Measurements from ENCODE around the gene COL18A1. TPM values are rescaled to one million over a fixed set of nuclear protein-coding genes. Genes with fewer than 3 reads are reported as not detected.

COL18A1 gene
- total and polyA plus RNA-seq, 11 donors, result 31.7 to 109 (median 59.0) TPM

DNA sequence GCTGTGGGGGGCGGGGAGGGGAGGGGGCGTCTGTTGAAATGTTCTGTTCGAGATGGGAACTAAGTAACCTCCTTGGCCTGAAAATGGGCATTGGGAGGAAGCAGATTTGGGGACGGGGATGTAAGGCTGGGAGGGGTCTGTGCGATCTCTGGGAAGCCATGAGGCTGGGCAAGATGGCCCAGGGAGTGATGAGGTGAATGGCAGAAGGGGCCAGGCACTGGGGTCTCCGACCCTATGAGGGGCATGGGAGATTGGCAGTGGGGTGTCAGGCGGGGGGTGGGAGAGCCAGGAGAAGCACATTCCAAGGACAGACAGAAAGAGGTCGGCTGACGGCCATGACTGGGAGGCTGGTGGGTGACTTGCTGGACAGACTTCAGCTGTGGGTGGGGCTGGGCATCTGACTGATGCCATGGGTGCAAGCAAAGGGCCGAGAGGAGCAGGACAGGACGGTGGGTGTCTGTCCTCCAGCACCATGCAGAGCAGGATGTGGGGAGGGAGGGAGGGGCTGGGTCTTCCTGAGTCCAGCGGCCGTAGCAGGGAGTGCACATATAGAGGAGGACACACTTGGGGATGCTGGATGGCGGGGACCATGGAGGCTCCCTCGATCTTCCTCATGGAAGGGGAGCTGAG is 30.0 kb upstream of the COL18A1 start:
- DNase-seq (peak in 4 of 5 donors; percentile 4 to 51 (median 17)), ATAC-seq (no peak)
- Histone ChIP-seq H3K9me3 (peaks cover 0 to 7% (median 0%) of the 10 kb centered on the region in 12 donors), H3K36me3 (no peaks in the 10 kb centered on the region), H3K4me3 (no peak overlapping the region), H3K27ac (no peak overlapping the region), H3K4me1 (peaks cover 0 to 6% (median 0%) of the 10 kb centered on the region in 12 donors), H3K27me3 (no peaks in the 10 kb centered on the region)
- intact Hi-C loops (cut with DNase I), result no loop called here
- TF ChIP-seq POLR2A (IDR thresholded peaks at IDR 0.05), result no peak
- TF ChIP-seq CTCF (IDR thresholded peaks at IDR 0.05), result no peak
- WGBS, 4 donors, result 65 to 72% (median 70%) methylated on average over 13 to 15 of the region's 15 CpGs

- TF ChIP-seq CTCF (IDR thresholded peaks at IDR 0.05) (no peak), POLR2A (IDR thresholded peaks at IDR 0.05) (no peak)
- H3K9me3 ChIP-seq, result peaks cover 0 to 7% (median 0%) of the 10 kb centered on the region in 12 donors
- peak in 4 of 5 donors; percentile 14 to 46 (median 27) for DNase-seq
- no peak overlapping the region for H3K27ac ChIP-seq
- peaks cover 0 to 6% (median 0%) of the 10 kb centered on the region in 12 donors for H3K4me1 ChIP-seq
- 87 to 95% (median 92%) methylated on average over 6 to 7 of the region's 7 CpGs for WGBS, 4 donors
- no peak for ATAC-seq
- intact Hi-C loops (cut with DNase I), result no loop called here
- H3K36me3 ChIP-seq, result no peaks in the 10 kb centered on the region
- no peaks in the 10 kb centered on the region for H3K27me3 ChIP-seq
- H3K4me3 ChIP-seq, result no peak overlapping the region
These were observed 28.3 kb upstream of the COL18A1 start for GRCh38 chr21:45376459-45377324.

DNA sequence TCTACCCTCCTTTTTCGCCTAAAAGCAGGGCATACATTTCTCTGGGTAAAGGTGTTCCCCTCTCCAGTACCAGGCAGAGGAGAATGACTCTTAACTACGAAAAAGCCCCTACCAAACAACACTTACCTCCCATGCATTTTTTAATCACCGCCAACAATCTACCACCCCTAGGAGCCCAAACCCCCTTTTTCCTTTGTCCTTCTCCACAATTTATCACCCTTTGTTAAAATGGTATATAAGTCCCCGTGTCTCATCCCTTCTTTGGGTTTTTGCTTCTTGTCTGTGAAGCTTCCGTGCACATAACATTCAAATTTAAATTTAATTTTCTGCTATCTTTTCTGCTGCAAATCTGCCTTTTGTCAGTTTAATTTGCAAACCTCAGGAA is 27.6 kb upstream of the COL18A1 start:
- peaks cover 0 to 7% (median 0%) of the 10 kb centered on the region in 12 donors for H3K9me3 ChIP-seq
- 77 to 88% (median 85%) methylated on average over 5 of the region's 5 CpGs for WGBS, 4 donors
- peaks cover 0 to 6% (median 0%) of the 10 kb centered on the region in 12 donors for H3K4me1 ChIP-seq
- TF ChIP-seq CTCF (IDR thresholded peaks at IDR 0.05), result no peak
- no peak for TF ChIP-seq POLR2A (IDR thresholded peaks at IDR 0.05)
- H3K36me3 ChIP-seq, result no peaks in the 10 kb centered on the region
- no peak for DNase-seq
- no peak overlapping the region for H3K4me3 ChIP-seq
- no peak for ATAC-seq
- intact Hi-C loops (cut with DNase I), result no loop called here
- no peaks in the 10 kb centered on the region for H3K27me3 ChIP-seq
- H3K27ac ChIP-seq, result no peak overlapping the region

GRCh38 chr21:45377866-45378257 is 27.1 kb upstream of the COL18A1 start:
- Histone ChIP-seq H3K36me3 (no peaks in the 10 kb centered on the region), H3K9me3 (peaks cover 0 to 7% (median 0%) of the 10 kb centered on the region in 12 donors), H3K27ac (no peak overlapping the region), H3K4me3 (no peak overlapping the region), H3K4me1 (peaks cover 0 to 6% (median 0%) of the 10 kb centered on the region in 12 donors), H3K27me3 (no peaks in the 10 kb centered on the region)
- ATAC-seq (no peak), DNase-seq (peak in 1 of 5 donors; percentile 5)
- 87 to 92% (median 90%) methylated on average over 5 of the region's 5 CpGs for WGBS, 4 donors
- intact Hi-C loops (cut with DNase I), result no loop called here
- TF ChIP-seq CTCF (IDR thresholded peaks at IDR 0.05) (no peak), POLR2A (IDR thresholded peaks at IDR 0.05) (no peak)
